Fibroblast of the aortic adventitia (primary cell): Measurements from ENCODE around the gene PIK3R5. TPM values are rescaled to one million over a fixed set of nuclear protein-coding genes. Genes with fewer than 3 reads are reported as not detected.
"Not testable (repeated sequence)": the region's sequence is repeated elsewhere in the genome, so short reads cannot be mapped to it uniquely, and the experiment has no call there.

Experiments
- DNase-seq: peaks from one replicate; pipeline ENCODE4 v3.0.0-alpha.2; 2010; ENCODE audit warnings: low read depth
- H3K4me3 ChIP-seq: 2 replicates; pipeline ENCODE4 v1.5.1; 2011; ENCODE audit warnings: low read depth, mild to moderate bottlenecking, control low read depth, low read length, moderate library complexity
- total RNA-seq: library from RNA; depleted of rRNA; stranded (reverse); fragments of >200 nt; gene quantifications from 2 replicates; pipeline ENCODE4 v1.2.3, GENCODE V29; 2012; ENCODE audit warnings: low replicate concordance
- TF ChIP-seq, protein P1 (sequence below): IDR thresholded peaks from 2 replicates; pipeline ENCODE4 v1.5.1; 2011; ENCODE audit warnings: mild to moderate bottlenecking, low read length, control low read depth, inconsistent platforms; ENCODE audit not compliant: insufficient read depth

The PIK3R5 gene
- total RNA-seq, 1 donor = not detected

DNA sequence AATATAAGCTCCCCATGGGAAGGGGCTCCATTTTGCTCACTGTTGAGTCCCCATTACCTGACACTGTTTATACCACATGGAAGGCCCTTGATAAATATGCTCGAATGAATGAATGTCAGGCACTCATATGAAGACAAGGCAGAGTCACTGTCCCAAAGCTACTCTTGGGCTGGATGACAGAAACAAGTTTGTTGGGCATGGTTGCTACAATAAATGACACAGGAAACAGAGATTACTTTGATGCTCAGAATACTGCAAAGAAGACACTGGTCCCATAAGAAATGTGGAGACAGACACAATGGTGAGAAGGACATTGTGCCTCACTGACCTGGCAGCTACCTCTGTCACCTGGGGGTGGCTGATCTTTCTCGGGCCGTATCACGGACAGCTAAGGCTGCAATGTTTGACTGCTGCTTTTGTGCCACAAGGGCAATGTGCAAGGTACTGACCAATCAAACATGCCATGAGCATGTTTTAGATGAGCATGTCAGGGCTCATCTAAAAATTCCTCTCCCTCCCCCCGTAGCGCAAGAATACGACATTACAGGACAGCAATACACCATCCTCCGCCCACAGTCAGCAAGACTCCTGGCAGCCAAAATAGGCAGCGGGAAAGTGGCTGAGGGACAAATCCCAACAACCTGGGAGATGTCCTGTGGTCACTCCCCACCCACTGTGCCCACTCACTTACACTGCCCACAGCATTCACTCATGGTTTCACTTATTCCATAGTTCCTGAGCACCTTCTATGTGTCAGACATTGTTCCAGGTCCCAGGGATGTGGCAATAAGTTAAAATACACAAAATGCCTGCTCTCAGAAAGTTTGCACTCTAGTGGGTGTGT is 103.1 kb downstream of the PIK3R5 start:
- no peak overlapping the region for H3K4me3 ChIP-seq
- TF ChIP-seq, protein P1, sequence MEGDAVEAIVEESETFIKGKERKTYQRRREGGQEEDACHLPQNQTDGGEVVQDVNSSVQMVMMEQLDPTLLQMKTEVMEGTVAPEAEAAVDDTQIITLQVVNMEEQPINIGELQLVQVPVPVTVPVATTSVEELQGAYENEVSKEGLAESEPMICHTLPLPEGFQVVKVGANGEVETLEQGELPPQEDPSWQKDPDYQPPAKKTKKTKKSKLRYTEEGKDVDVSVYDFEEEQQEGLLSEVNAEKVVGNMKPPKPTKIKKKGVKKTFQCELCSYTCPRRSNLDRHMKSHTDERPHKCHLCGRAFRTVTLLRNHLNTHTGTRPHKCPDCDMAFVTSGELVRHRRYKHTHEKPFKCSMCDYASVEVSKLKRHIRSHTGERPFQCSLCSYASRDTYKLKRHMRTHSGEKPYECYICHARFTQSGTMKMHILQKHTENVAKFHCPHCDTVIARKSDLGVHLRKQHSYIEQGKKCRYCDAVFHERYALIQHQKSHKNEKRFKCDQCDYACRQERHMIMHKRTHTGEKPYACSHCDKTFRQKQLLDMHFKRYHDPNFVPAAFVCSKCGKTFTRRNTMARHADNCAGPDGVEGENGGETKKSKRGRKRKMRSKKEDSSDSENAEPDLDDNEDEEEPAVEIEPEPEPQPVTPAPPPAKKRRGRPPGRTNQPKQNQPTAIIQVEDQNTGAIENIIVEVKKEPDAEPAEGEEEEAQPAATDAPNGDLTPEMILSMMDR = no peak
- no peak for DNase-seq

DNA sequence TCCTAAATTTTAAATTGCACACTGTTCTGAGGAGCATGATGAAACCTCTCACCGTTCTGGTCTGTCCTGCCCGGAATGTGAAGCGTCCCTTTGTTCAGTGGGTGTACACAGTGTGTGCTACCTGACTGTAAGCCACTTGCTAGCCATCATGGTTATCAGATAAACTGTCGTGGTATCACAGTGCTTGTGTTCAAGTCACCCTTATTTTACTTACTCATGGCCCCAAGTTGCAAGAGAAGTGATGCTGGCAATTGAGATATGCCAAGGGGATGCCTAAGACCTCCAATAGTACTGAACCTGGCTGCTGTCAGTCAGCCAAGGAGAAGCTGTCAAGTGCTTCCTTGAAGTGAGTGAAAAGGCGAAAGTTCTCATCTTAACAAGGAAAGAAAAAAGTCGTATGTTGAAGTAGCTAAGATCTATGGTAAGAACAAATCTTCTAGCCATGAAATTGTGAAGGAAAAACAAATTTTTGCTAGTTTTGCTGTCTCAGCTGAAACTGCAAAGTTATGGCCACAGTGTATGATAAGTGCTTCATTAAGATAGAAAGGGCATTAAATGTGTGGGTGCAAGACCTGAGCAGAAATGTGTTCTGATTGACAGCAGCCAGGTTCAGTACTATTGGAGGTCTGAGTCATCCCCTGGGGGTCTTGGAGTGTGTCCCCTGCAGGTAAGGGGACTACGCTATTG is 103.9 kb downstream of the PIK3R5 start:
- DNase-seq = no peak
- no peak overlapping the region for H3K4me3 ChIP-seq
- TF ChIP-seq, protein P1 = no peak

DNA sequence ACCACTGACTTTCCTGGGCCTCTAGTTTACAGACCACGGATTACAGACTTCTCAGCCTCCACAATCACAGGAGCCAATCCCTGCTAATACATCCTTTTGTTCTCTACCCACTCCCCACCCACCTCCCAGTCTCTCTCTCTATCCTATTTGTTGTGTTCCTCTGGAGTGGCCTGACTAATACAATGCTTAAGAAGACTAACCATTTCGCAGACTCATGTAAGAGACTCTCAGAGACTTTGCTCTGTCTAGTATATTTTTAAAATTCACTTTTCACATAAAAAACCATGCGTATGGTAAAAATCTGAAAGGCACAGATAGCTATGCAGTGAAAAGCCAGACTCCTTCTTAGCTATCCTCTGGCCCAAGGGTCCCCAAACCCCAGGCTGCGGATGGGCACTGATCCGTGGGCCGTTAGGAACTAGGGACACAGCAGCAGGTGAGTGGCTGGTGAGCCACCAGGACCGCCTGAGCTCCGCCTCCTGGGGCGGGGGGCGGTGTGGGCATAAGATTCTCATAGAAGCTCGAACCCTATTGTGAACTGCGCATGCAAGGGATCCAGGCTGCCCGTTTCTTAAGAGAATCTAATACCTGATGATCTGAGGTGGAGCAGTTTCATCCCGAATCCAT is 105.6 kb downstream of the PIK3R5 start:
- DNase-seq = no peak
- H3K4me3 ChIP-seq = no peak overlapping the region
- TF ChIP-seq, protein P1 = no peak

DNA sequence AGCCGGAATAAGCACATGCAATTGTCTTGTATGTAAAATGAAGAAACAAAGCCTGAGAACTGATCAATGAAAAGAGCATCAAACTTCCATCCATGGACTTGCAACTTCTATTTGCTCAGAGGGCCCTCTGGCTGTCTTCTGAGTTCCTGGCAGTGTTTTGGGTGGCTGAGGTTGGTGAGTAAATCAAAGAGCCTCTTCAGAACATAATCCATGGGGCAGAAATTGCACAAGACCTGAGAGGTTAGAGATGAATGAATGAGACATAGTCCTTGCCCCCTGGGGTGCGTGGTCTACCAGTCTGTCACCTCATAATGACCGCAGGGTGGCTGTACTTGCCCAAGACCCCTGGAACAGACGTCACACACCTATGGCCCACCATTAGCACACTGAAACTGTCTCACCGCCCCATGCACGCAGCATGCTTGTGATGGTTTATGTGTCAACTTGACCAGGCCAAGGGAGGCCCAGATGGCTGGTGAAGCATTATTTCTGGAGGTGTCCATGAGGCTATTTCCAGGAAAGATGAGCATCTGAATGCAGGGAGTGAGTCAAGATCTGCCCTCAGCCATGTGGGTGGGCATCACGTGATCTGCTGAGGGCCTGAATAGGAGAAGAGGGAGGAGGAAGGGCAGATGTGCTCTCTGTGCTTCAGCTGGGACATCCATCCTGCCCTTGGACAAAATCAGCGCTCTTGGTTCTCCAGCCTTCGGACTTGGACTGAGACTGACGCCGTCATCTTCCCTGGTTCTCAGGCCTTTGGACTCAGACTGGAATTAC is 106.3 kb downstream of the PIK3R5 start:
- TF ChIP-seq, protein P1 = no peak
- no peak overlapping the region for H3K4me3 ChIP-seq
- no peak for DNase-seq

DNA sequence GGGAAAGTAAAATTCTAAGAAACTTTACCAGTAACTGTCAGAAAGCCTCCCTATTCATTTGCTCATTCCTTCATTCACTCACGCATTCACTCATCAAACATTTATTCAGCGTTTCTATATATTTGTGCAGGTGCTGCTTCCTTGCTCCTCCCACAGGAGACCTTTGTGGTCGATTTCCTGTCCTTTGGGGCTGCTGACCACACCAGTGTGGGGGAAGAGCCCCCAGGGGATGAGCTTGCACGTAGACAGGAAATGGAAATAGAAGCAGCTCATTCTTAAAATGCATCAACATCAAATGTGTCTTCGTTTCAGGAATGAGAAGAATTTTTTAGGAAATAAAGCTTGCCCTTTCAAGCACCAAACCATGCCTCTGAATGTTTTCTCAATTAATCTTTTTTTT is 107.6 kb downstream of the PIK3R5 start:
- peak; percentile 18 for DNase-seq
- TF ChIP-seq, protein P1 = no peak

DNA sequence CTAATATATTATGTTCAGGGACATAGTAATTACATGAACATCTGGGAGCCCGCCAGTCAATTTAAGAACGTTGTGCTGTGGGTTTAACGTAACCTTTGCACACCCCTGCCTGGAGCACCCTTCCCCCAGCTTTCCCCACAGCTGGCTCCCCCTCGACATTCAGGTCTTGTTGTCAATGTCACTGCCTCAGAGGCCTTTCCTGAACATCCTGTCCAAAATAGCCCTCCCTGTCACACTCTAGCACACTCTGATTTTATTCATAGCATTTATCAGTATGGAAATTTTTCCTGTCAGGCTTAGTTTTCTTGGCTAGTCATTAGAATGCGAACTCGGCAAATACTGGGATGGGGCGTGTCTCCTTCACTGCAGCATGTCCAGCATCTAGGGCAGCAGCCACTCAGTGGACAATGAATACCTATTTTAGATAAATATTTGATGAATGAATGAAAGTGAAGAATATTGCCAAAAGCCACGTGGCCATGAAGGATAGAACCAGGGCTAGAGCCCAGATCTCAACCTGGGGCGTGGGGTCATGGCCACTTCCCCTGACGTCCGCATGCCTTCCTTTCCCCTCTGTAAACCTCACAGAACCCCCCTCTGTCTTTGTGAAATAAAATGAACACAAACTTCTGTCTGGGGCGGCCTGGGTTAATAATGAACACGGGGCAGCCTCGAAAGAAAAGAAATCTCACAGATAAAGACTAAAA is 108.5 kb downstream of the PIK3R5 start:
- no peak overlapping the region for H3K4me3 ChIP-seq
- peak; percentile 4 for DNase-seq
- TF ChIP-seq, protein P1 = no peak

More for the DNA sequence above, 107.6 kb downstream of the PIK3R5 start:
- no peak overlapping the region for H3K4me3 ChIP-seq

DNA sequence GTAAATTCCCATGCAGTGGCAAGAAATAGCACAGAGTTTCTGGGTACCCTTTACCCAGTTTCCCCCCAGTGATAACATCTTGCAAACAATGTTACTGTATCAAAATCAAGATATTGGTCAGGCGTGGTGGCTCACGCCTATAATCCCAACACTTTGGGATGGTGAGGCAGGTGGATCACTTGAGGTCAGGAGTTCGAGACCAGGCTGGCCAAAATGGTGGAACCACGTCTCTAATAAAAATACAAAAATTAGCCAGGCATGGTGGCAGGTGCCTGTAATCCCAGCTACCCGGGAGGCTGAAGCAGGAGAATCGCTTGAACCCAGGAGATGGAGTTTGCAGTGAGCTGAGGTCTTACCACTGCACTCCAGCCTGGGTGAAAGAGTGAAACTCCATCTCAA is 109.3 kb downstream of the PIK3R5 start:
- DNase-seq, H3K4me3 ChIP-seq: not testable (repeated sequence)
